DLD1 (cell line): ENCODE results near the gene NKAIN4.

Experiments
- in situ Hi-C: cut with HindIII; loops from 2 replicates; pipeline ENCODE4 v1.10.0; 2017; ENCODE audit warnings: low sequenced_read_pairs

The NKAIN4 gene

DNA sequence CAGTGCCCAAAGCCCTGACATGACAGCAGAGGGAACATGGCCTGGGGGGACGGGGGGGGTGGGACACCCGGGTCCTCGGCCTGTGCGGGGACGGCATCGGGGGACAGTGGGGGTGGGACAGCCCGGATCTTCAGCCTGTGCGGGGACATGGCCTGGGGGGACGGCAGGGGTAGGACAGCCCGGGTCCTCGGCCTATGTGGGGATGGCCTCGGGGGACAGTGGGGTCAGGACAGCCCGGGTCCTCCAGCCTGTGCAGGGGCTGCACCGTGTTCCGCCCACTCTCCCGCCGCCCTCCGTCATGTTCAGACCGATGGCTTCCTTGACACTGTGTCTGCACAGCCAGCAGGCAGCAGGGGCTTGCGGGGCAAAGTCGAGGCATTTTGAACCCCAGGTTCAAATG is 11.5 kb downstream of the NKAIN4 start:
- in situ Hi-C loops = no loop called here

DNA sequence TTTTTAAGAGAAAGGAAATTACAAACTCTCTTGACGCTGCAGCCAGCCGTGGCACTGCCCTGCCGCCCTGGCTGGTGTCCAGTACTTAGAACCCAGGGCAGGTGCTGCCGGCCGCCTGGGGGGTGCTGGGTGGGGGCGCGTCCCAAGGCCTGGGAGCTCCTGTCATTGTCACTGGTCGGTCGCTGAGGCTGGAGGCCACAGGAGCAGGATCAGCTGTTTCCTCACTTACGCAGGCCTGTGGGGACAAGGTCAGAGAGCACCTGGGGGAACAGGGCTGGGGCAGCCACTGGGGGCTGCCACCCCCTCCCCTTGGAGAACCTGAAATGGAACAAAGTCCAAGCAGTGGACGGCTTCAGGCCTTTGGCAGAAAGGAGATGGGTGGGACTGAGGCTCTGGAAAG is 13.0 kb downstream of the NKAIN4 start:
- in situ Hi-C loops = no loop called here

DNA sequence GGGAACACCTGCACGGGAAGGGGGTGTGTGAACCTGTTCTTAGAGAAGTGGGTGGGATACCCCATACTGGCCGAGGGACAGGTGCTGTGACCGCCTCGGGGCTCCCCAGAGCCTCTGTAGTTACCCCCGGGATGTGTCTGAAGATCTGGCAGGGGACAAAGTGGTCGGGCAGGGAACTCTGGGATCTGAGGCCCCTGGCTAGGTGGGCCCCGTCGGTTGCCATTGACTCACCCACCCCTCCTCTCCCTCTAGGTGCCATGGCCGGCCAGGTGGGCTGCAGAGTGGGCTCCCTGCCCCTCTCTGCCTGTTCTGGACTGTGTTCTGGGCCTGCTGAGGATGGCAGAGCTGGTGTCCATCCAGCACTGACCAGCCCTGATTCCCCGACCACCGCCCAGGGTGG is 14.3 kb downstream of the NKAIN4 start:
- in situ Hi-C loops = no loop called here

DNA sequence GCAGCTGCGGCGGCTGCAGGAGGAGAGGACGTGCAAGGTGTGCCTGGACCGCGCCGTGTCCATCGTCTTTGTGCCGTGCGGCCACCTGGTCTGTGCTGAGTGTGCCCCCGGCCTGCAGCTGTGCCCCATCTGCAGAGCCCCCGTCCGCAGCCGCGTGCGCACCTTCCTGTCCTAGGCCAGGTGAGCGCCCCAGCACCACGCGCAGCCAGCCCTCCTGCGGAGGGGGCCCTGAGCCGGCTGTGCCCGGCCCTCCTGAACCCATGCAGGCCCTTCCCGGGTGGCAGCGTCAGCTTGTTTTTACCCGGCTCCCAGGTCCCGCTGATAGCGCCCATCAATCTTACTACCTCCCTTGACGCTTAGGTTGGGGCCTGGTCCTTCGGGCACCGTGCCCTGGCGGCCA is 14.8 kb downstream of the NKAIN4 start:
- in situ Hi-C loops = no loop called here

DNA sequence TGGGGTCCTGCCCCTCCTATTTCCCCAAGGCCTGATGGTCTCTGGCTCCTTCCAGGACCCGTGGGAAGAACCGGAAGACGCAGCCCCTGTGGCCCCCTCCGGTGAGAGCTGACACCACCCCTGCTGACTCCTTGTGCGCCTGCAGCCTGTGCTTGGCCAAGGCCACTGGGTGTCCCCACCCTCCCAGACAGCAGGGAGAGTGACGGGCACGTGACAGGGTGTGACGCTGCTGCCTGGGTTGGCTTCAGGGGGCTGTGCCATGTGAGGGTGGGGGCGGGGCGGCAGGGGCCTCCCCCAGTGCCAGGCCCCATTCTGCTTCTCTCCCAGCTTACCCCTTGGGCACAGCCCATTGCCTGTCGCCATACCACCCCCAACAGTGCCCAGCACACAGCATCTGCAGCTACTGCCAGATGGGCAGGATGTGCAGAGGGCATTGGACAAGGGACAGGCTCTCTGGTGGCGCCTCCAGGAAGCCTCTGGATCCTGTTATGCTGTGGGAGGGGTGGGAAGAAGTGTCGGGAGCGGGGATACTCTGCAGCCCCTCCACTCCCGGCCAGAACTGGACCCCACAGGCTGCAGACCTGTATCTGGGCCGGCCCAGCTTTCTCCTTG is 15.6 kb downstream of the NKAIN4 start:
- in situ Hi-C loops = no loop called here

DNA sequence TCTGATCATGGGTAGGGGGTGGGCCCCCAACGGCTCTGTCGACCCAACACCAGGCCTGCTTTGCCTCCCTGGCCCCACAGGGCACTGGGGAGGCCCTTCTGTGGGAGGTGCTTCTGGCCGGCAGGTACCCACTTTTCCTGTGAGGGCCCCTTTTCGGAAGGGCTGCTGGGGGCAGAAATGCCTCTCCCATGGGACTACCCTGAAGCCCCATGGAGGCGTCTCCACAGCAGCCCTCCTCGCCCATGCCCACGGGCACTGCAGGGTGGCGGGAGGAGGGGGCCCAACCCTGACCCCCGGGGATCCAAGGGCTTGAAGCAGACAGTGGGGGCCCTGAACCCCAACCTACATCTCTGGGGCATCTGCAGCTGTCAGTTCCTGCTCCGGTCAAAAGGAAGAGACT is 16.2 kb downstream of the NKAIN4 start:
- in situ Hi-C loops = no loop called here

DNA sequence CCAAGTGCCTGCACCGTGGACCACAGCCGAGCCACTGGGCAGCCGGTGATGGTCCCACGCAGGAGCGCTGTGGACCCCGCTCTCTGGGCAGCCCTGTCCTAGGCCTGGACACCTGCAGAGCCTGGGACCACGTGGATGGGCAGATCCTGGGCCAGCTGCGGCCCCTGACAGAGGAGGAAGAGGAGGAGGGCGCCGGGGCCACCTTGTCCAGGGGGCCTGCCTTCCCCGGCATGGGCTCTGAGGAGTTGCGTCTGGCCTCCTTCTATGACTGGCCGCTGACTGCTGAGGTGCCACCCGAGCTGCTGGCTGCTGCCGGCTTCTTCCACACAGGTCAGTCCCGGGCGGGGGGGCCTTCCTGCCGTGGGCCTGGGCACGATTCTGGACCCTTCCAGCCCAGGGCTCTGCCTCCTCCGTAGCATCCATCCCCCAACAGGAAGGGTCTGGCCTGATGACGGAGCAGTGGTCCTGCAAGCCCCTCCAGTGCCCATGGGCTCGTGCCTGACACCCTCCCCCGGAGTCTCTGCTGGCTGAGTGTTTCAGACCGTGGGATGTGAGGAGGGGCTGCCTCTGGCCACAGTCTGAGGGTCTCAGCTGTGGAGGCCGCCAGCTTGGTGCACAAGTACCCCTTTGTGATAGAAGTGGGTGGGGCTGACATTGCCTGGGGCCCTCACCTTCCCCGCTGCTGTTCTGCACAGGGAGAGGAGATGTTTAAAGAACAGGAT is 18.0 kb downstream of the NKAIN4 start:
- in situ Hi-C loops = no loop called here

DNA sequence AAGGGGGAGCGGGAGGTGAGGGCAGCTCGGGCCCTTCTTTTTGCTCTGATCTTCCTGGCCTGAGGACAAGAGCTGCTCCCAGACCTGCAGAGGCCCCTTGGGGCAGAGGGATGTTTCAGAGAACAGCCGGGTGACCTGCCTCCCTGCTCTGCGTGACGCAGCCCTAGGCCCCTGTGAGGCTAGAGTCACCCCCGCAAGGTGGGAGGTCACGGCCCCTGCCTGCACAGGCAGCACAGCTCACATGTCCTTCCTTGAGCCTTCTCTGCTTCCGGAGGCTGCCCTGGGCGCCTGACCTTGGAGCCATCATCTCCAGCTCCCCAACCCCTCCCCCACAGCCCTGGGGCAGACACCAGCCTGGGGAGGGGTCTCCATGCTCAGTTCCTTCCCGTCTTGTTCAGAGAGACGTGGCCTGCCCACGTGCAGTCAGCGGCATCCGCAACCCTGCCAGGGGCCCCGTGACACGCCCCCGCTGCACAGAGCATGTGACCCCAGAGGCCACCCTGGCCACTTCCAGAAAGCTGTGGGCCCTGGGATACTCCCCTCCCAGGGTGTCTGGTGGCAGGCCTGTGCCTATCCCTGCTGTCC is 18.8 kb downstream of the NKAIN4 start, which contains the start of gene BIRC7:
TSS of gene BIRC7 (plus strand) at position 507 of the 585 bp plus-strand sequence. CDS start 192 bp downstream, outside the sequence.
- in situ Hi-C loops = no loop called here

DNA sequence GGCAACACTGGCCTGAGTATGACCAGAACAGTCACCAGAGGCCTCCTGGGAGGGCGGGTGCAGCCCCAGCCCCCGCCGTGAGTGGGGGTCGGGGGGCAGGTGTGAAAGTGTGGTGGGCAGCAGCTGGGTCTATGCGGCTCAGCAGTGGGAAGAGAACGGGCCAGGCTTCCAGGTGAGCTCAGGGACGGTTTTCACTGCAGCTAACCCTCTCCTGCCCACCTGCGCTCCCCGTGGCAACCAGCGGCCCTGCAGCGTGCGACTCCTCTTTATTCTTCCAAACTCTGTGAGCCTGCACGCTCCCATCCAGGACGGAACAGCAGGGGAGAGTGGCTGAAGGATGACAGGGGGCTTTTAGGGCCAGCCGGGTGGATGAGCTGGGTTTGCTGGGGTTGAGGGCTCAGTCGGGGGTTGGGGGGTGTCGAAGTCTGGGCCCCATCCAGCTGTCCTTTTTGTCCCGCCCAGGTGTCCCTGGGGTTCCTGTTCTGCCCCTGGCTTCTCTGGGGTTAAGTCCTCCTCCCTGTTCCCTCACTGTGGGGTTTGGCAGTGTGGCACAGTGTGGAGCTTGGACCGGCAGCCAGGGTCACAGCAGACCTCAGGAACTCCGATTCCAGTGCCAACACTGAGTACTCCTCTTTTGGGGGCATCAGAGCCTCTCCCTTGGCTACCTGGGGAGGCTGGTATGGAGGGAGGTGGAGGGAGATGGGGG is 19.4 kb downstream of the NKAIN4 start:
- in situ Hi-C loops = no loop called here

DNA sequence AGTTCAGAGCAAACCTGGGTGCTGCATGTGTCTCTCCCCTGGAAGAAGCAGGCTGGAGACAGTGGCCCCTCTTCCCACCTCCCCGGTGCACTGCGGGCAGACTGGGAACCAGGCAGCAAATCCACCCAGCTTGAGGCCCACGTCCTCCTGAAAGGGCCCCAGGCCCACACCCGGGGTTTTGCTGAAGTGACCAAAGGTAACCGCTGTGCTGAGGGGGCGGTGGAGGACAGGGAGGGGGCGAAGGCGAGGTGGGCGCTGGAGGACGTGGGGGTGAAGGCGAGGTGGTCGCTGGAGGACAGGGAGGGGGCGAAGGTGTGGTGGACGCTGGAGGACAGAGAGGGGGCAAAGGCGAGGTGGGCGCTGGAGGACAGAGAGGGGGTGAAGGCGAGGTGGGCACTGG is 20.3 kb downstream of the NKAIN4 start:
- in situ Hi-C loops = no loop called here

DNA sequence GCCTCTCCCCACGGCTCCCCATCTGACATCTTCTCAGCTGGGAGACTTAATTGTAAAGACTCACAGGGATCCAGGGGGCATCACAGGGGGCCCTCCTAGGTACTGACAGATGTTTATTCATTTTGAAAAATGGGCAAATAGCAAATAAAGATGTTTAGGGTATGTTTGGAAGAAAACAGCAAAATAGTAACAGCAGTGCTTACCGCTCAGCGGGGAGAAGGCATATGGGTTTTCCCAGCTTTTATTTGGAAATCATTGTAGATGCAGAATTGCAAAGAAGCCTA is 21.3 kb downstream of the NKAIN4 start:
- in situ Hi-C loops = no loop called here

DNA sequence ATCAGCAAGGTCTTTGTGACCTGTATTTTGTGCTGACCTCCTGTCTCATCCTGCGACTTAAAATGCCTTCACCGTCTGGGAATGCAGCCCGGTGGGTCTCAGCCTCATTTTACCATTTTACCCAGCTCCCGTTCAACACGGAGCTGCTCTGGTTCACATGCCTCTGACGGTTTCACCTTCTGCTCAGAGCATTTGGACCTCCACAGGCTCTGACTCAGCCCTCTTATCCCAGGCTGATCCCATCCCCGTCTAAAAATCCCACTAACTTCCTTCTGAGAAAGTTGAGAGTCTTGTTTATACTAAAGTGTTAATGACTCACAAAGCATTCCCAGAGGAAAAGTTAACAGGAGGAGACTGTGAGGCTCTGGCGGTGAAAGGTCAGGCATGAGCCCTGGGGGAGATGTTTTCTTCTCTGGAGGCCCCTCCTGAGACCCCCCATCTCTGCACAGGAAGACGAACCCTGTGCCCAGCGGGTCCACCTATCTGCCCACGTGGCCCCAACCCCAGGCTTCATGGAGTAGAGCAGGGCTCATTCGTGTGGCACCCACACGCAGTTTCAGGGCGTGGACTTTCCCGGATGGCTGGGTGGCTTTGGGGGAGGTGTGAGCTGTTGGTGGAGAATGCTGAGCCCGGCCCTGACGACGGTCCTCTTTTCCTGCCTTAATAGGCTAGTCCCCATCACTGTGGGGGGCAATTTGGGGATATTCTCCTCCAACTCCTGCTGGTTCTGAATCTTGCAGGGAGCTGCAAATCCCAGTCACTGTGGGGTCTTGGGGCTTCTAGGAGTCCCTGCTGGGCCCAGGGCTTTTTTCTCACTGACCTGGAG is 21.8 kb downstream of the NKAIN4 start:
- in situ Hi-C loops = no loop called here

DNA sequence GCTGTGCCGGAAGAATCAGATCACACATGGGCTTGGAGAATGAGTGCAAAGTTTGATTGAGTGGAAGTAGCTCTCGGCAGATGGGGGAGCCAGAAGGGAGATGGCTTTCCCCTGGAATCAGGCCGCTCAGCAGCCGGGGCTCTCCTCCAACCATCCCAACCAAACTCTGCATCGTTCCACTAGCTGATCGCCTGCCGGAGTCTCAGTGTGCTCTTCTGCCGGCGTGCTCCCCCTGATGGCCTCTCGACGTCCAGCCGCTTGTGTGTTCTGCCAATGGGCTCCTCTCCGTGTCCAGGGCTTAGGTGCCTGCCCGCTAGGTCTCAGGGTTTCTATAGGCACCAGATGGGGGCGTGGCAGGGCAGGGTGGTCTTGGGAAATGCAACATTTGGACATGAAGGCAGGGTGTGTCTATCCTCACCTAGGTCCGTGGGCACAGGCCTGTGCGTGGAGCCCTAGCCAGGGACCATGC is 23.4 kb downstream of the NKAIN4 start:
- in situ Hi-C loops = no loop called here

DNA sequence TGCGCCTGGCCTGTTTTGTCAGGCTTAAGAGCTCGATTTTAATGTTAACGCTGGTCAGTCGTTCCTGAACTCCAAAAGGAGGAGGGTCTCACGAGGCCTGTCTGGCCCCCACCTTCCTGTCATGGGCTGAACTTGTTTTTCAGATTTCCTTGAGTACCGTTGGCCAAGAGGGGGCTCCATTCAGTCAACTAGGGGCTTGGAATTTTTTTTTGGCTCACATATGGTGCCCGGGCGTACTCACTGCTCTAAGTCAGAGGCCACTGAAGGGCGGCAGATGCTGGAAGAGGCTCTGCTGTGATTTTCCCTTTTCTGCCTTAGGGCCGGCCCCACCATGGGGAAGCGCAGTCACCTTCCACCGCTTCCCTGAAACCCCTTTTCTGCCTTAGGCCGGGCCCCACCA is 25.5 kb downstream of the NKAIN4 start:
- in situ Hi-C loops = no loop called here

DNA sequence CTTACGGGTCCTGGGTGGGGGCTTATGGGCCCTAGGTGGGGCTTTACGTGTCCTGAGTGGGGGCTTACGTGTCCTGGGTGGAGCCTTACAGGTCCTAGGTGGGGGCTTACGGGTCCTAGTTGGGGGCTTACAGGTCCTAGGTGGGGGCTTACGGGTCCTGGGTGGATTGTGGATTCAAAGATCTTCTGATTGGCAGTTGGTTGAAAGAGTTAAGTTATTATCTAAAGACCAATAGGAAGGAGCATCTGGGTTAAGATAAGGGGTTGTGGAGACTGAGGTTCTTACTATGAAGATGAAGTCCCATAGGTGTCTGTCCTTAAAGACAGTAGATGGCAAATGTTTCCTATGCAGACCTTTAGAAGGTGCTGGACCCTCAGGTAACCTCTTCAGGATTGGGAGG is 27.0 kb downstream of the NKAIN4 start:
- in situ Hi-C loops = no loop called here

DNA sequence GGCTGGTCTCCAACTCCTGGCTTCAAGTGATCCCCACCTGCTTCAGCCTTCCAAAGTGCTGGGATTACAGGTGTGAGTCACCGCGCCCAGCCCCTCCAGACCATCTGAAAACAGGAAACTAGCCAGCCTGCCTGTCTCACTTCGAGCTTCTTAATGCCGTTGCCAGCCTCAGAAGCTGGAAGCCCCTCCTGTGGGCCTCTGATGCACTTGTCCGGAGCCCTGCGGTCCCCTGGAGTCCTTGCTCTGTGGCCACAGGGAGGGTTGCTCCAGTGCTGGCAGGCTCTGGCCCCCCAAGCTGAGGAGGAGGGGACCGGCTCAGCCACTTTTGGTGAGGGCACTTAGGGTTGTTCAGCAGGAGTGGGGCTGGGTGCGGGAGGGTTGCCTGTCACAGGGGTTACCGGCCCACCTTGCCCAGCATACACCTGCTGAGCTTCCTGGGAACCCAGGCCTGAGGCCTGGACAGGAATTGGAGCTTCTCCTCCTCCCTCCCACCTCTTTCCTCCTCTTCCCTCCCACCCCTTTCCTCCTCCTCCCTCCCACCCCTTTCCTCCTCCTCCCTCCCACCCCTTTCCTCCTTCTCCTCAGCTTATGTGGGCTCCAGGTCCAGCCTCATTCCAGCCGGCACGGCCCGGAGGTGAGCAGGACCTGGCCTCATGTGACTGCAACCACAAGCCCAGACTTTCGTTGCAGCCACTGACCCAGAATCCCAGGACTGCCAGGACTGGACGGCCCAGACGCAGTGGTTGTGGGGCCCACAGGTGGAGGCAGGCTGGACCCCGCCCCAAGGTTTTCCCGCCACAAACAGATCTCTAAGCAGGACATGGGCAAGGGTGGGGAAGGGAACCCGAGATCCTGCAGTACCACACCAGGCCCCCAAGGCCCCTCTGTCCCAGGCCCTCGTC is 28.0 kb downstream of the NKAIN4 start:
- in situ Hi-C loops = no loop called here

DNA sequence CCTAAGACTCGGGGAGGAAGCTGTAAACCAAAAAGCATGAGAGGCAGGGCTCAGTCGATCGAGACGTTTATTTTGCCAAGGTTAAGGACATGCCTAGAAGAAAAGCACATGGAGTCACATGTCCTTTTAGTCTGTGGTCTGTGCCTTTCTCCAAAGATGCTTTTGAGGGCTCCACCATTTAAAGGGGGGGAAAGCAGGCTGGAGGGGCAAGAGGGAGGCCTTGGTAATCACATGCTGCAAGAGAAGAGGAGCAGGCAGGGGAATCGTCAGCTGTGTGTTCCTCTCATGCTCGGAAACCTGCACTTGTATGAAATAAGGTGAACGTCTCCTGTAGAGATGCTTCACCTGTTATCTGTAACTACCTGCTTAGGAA is 29.2 kb downstream of the NKAIN4 start:
- in situ Hi-C loops = no loop called here

DNA sequence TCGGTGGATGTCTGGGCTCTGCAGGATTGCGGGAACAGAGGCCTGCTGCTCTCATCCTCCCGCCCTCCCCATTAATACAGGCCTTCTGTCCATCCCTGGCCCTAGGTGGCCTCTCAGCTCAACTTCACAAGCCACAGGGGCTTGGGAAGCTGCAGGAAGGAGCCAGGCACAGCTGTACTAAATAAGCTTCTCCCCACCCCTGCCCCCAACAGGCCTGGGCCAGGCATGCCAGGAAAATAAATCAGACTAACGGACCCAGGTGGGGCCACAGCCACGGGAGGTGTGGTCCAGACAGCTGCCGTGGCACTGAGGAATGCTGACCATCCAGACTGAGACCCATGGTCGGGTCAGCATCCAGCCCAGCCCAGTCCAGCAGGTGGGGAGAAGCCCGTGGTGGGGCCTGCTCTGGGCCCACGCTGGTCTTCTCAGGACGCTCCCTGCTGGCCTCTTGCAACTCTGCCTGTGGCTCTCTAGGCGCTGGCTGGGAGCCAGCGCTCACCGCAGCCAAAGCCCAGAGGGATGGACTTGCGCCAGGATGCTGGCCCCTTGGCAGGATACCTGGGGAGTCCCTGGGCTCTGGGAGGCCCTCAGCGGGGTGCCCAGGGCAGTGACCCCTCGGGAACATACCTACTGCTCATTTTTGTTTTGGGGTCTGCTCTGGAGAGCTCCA is 29.7 kb downstream of the NKAIN4 start:
- in situ Hi-C loops = loop anchor here (5.0 kb wide), 2 partner anchors 53 to 162 kb away; no protein-coding TSS in a partner anchor

DNA sequence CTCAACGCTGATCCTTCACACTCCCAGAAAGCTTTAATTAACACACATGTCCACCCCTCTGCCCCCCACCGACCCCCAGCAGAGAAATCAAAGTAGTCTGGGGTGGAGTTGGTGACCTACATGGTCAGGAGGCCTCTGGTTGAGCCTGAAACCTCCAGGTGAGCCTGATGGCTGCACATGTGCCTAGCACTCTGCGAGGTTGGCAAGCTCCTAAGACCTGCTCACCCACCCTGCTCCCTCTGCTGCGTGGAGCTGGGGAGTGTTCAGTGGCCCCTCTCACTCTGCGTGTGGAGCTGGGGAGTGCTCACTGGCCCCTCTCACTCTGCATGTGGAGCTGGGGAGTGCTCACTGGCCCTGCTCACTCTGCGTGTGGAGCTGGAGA is 30.4 kb downstream of the NKAIN4 start:
- in situ Hi-C loops = loop anchor here (5.0 kb wide), 2 partner anchors 53 to 162 kb away; no protein-coding TSS in a partner anchor
